ENCODE measurements around the gene NCLN.

NCLN gene

GRCh38 chr19:3206216-3206953, 20.7 kb downstream of the NCLN start:
- TF ChIP-seq CTCF (IDR thresholded peaks at IDR 0.05; ENCODE audit: extremely low read depth, missing control alignments): no peak
- no peak for DNase-seq (ENCODE audit: low spot score)

- DNase-seq (ENCODE audit: low spot score): no peak
- TF ChIP-seq CTCF (IDR thresholded peaks at IDR 0.05; ENCODE audit: extremely low read depth, missing control alignments): no peak
Observed at GRCh38 chr19:3207461-3208242, 21.9 kb downstream of the NCLN start.

DNA sequence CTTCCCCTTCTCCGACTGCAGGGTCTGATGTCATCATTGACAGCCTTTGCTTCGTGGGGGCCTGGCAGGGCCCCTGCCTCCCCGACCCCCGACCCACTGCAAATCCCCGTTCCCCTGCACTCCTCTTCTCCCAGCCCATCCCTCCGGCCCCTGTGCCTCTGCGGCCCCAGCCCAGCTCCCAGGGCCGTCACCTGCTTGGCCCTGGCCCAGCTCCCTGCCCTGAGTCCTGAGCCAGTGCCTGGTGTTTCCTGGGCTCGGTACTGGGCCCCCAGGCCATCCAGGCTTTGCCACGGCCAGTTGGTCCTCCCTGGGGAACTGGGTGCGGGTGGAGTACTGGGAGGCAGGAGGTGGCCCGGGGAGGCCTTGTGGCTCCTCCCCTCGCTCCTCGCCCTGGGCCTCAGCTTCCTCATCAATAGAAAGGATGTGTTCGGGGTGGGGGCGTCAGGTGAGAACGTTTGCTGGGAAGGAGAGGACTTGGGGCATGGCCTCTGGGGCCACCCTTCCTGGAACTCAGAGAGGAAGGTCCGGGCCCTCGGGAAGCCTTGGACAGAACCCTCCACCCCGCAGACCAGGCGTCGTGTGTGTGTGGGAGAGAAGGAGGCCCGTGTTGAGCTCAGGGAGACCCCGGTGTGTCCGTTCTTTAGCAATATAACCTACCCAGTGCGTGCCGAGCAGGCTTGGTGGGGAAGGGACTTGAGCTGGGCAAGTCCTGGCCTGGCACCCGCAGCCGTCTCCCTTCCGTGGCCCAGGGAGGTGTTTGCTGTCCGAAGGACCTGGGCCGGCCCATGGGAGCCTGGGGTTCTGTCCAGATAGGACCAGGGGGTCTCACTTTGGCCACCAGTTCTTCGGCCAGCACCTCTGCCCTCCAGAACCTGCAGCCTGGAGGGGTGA, 22.8 kb downstream of the NCLN start:
- no peak for TF ChIP-seq CTCF (IDR thresholded peaks at IDR 0.05; ENCODE audit: extremely low read depth, missing control alignments)
- DNase-seq (ENCODE audit: low spot score): no peak

- TF ChIP-seq CTCF (IDR thresholded peaks at IDR 0.05; ENCODE audit: extremely low read depth, missing control alignments): peak; percentile 66
- peak; percentile 89 for DNase-seq (ENCODE audit: low spot score)
Observed at GRCh38 chr19:3210347-3211017, 24.8 kb downstream of the NCLN start.

GRCh38 chr19:3211191-3211590, 25.5 kb downstream of the NCLN start:
- no peak for TF ChIP-seq CTCF (IDR thresholded peaks at IDR 0.05; ENCODE audit: extremely low read depth, missing control alignments)
- no peak for DNase-seq (ENCODE audit: low spot score)

DNA sequence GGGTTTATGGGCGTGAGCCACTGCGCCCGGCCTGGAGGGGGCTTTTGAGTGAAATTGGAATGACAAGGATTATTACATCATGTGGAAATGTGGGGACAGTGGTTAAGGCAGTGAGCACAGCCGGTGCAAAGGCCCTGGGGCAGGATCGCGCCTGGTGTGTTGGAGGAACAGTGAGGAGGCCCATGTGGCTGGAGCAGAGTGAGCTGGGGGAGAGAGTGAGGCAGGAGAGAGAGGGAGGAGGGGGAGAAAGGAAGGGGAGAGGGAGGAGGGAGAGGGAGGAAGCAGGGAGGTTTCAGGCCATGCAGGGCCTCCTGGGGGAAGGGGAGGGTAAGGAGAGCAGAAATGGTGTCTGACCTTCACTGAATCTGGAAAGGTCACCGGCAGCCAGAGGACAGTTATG, 27.4 kb downstream of the NCLN start:
- no peak for DNase-seq (ENCODE audit: low spot score)
- TF ChIP-seq CTCF (IDR thresholded peaks at IDR 0.05; ENCODE audit: extremely low read depth, missing control alignments): no peak
